Suprapubic skin (tissue), 4 donors: ENCODE data around the gene WAC. TPM values are rescaled to one million over a fixed set of nuclear protein-coding genes. Genes with fewer than 3 reads are reported as not detected.

Experiments
- DNase-seq, 2 donors: peaks; one replicate each; pipeline ENCODE4 v3.0.0-alpha.2; 2019; ENCODE audit warnings: low spot score in 2 of 2
- H3K27ac ChIP-seq: fragments of 200-600 bp; sonication (generic); one replicate; pipeline ENCODE4 v1.5.1; 2019
- H3K27me3 ChIP-seq: fragments of 200-600 bp; sonication (generic); one replicate; pipeline ENCODE4 v1.5.1; 2019
- H3K36me3 ChIP-seq: fragments of 200-600 bp; sonication (generic); one replicate; pipeline ENCODE4 v1.5.1; 2019
- H3K4me1 ChIP-seq: fragments of 200-600 bp; sonication (generic); one replicate; pipeline ENCODE4 v1.5.1; 2019
- H3K4me3 ChIP-seq: fragments of 200-600 bp; sonication (generic); one replicate; pipeline ENCODE4 v1.5.1; 2019; ENCODE audit warnings: mild to moderate bottlenecking
- H3K9me3 ChIP-seq: fragments of 200-600 bp; sonication (generic); one replicate; pipeline ENCODE4 v1.5.1; 2019
- EP300 ChIP-seq: sonication (generic); formaldehyde crosslinking; IDR thresholded peaks from one replicate; pipeline ENCODE4 v1.6.1; 2017; ENCODE audit warnings: antibody characterized with exemption
- POLR2A ChIP-seq, 2 donors: fragments of 450-650 bp; IDR thresholded peaks; one replicate each; pipeline ENCODE4 v1.6.1; 2017; ENCODE audit warnings: antibody characterized with exemption in 2 of 2, mild to moderate bottlenecking in 2 of 2, moderate library complexity in 2 of 2
- POLR2AphosphoS5 ChIP-seq, 3 donors: sonication (generic); formaldehyde crosslinking; IDR thresholded peaks; one replicate each; pipeline ENCODE4 v1.6.1; 2017; ENCODE audit warnings: antibody characterized with exemption in 3 of 3
- WGBS: methylation state at CpG from one replicate; pipeline ENCODE4 v1.1.5; 2018; 5-methylcytosine and 5-hydroxymethylcytosine counted together
- total RNA-seq, 4 donors: library from RNA; depleted of rRNA; stranded (reverse); fragments of >200 nt; gene quantifications; one replicate each; pipeline ENCODE4 v1.1.0, GENCODE V29; 2016
- TF ChIP-seq, protein P1 (sequence below), 2 donors: fragments of 200-600 bp in 1 of 2; fragments of 450-650 bp in 1 of 2; sonication (generic) in 1 of 2; IDR thresholded peaks; one replicate each; pipeline ENCODE4 v1.5.1; 2016 to 2019; ENCODE audit warnings: antibody characterized with exemption in 2 of 2, mild to moderate bottlenecking in 1 of 2, moderate library complexity in 1 of 2

Gene WAC
- total RNA-seq, 4 donors from 2014 or later, result 91.6 to 164 (median 107) TPM

- Histone ChIP-seq H3K4me3 (no peak overlapping the region), H3K36me3 (peaks cover 27% of the 10 kb centered on the region), H3K27me3 (no peaks in the 10 kb centered on the region), H3K4me1 (peaks cover 15% of the 10 kb centered on the region), H3K27ac (no peak overlapping the region), H3K9me3 (no peaks in the 10 kb centered on the region)
- WGBS, result 77% methylated on average over 5 of the region's 5 CpGs
- no peak for TF ChIP-seq POLR2AphosphoS5 (IDR thresholded peaks at IDR 0.05)
- TF ChIP-seq, protein P1, sequence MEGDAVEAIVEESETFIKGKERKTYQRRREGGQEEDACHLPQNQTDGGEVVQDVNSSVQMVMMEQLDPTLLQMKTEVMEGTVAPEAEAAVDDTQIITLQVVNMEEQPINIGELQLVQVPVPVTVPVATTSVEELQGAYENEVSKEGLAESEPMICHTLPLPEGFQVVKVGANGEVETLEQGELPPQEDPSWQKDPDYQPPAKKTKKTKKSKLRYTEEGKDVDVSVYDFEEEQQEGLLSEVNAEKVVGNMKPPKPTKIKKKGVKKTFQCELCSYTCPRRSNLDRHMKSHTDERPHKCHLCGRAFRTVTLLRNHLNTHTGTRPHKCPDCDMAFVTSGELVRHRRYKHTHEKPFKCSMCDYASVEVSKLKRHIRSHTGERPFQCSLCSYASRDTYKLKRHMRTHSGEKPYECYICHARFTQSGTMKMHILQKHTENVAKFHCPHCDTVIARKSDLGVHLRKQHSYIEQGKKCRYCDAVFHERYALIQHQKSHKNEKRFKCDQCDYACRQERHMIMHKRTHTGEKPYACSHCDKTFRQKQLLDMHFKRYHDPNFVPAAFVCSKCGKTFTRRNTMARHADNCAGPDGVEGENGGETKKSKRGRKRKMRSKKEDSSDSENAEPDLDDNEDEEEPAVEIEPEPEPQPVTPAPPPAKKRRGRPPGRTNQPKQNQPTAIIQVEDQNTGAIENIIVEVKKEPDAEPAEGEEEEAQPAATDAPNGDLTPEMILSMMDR (IDR thresholded peaks at IDR 0.05), result no peak
- TF ChIP-seq EP300, result no peak
- no peak for TF ChIP-seq POLR2A (IDR thresholded peaks at IDR 0.05)
- no peak for DNase-seq
These were observed 61.5 kb downstream of the WAC start for GRCh38 chr10:28594406-28594805.

DNA sequence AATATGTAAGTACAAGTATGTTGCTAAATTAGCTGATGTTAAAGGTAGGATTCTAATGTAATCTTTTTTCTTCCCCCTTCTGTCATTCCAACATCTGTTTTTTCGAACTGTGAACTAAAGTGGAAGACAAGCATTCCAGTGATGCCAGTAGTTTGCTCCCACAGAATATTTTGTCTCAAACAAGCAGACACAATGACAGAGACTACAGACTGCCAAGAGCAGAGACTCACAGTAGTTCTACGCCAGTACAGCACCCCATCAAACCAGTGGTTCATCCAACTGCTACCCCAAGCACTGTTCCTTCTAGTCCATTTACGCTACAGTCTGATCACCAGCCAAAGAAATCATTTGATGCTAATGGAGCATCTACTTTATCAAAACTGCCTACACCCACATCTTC, 62.7 kb downstream of the WAC start:
- no peak overlapping the region for H3K27ac ChIP-seq
- TF ChIP-seq POLR2AphosphoS5 (IDR thresholded peaks at IDR 0.05), result no peak
- TF ChIP-seq, protein P1 (IDR thresholded peaks at IDR 0.05), result no peak
- TF ChIP-seq EP300, result no peak
- no peak for TF ChIP-seq POLR2A (IDR thresholded peaks at IDR 0.05)

DNA sequence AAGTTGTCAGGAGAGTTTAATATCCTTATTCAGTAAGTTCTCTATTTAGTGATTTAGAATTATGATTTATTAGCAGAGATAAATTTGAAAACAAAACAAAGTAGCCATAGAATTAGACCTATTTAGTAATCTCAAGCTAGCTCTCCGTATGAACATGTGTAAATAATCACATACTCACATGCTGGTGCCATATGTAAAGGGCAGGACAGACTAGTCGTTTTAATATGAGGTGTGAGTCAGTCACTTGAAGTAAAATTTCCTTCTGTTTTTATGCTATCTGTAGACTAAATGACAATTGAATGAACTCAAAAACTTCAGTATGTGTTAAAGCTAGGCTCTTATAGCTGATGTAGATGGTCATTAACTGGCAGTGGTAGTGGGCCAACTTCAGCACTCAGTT, 67.1 kb downstream of the WAC start:
- H3K9me3 ChIP-seq, result no peaks in the 10 kb centered on the region
- H3K4me1 ChIP-seq, result peaks cover 9% of the 10 kb centered on the region
- peaks cover 9% of the 10 kb centered on the region for H3K36me3 ChIP-seq
- no peak overlapping the region for H3K4me3 ChIP-seq
- H3K27me3 ChIP-seq, result no peaks in the 10 kb centered on the region
- H3K27ac ChIP-seq, result no peak overlapping the region
- TF ChIP-seq, protein P1 (IDR thresholded peaks at IDR 0.05), result no peak
- TF ChIP-seq EP300 (no peak), POLR2AphosphoS5 (IDR thresholded peaks at IDR 0.05) (no peak), POLR2A (IDR thresholded peaks at IDR 0.05) (no peak)
- no peak for DNase-seq
- 62% methylated on average over 2 of the region's 2 CpGs for WGBS

More for the DNA sequence above, 62.7 kb downstream of the WAC start:
- 60% methylated on average over 3 of the region's 3 CpGs for WGBS
- DNase-seq, result no peak
- no peaks in the 10 kb centered on the region for H3K9me3 ChIP-seq
- no peak overlapping the region for H3K4me3 ChIP-seq
- peaks cover 15% of the 10 kb centered on the region for H3K4me1 ChIP-seq
- H3K36me3 ChIP-seq, result peaks cover 17% of the 10 kb centered on the region
- no peaks in the 10 kb centered on the region for H3K27me3 ChIP-seq

DNA sequence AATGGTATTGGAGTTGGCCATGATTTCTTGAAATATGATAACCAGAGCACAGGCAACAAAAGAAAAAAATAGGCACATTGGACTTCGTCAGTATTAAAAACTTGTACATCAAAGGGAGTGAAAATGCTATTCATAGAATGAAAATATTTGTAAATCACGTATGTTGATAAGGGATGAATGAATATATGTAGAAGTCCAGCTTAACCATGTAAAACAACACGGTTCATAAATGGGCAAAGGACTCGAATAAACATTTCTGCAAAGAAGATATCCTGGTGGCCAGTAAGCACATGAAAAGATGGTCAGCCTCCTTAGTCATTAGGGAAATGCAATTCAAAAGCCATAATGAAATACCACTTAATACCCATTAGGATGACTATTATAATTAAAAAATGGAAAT, 68.1 kb downstream of the WAC start:
- no peaks in the 10 kb centered on the region for H3K27me3 ChIP-seq
- no peak overlapping the region for H3K4me3 ChIP-seq
- H3K36me3 ChIP-seq, result peaks cover 9% of the 10 kb centered on the region
- TF ChIP-seq EP300, result no peak
- no peak for TF ChIP-seq POLR2A (IDR thresholded peaks at IDR 0.05)
- TF ChIP-seq, protein P1 (IDR thresholded peaks at IDR 0.05), result no peak
- TF ChIP-seq POLR2AphosphoS5 (IDR thresholded peaks at IDR 0.05), result no peak
- no peak overlapping the region for H3K27ac ChIP-seq
- 87% methylated on average over 4 of the region's 4 CpGs for WGBS
- peaks cover 17% of the 10 kb centered on the region for H3K4me1 ChIP-seq
- no peak for DNase-seq
- no peaks in the 10 kb centered on the region for H3K9me3 ChIP-seq

DNA sequence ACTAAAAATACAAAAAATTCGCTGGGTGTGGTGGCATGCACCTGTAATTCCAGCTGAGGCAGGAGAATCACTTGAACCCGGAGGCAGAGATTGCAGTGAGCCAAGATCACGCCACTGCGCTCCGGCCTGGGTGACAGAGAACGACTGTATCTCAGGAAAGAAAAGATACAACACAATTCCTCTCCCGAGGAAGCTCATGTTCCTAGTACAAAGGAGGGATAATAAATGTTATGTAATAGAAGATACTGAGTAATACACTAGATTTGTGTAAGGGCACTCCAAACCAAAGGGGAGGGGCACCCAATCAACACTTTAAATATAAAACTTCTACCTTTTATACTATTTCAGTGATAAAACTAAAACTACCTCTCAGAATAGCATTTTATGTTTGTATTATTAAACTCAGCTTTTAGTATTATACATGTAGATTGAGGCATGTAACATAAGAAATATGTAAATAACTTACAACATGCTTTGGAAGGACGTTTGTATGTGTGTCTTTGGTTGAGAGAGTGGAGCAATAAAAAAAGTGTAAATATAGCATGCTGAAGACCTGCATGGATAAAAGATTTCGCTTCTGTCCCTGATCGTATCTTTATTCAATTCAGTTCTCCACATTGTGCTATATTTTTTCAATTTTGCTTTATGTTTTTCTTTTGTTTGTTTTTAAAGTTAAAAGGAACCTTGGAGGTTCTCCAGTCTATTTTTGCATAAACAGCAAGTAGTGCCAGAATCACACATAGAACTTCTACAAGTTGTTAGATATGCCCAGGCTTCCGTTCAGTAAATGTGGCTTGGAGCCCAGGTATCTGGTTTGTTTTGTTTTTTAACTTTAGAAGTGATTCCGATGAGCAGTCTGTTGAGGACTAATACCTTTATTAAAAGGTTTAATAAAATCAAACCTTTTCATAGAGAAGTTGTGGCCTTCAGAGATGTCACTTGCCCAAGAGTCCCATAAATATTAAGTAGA, 71.9 kb downstream of the WAC start:
- TF ChIP-seq POLR2AphosphoS5 (IDR thresholded peaks at IDR 0.05) (no peak), POLR2A (IDR thresholded peaks at IDR 0.05) (no peak), EP300 (no peak)
- TF ChIP-seq, protein P1 (IDR thresholded peaks at IDR 0.05), result no peak
- 62% methylated on average over 12 of the region's 12 CpGs for WGBS
- DNase-seq, result no peak
- Histone ChIP-seq H3K4me3 (no peak overlapping the region), H3K9me3 (no peaks in the 10 kb centered on the region), H3K36me3 (peaks cover 22% of the 10 kb centered on the region), H3K4me1 (peaks cover 17% of the 10 kb centered on the region), H3K27me3 (no peaks in the 10 kb centered on the region), H3K27ac (no peak overlapping the region)
